ENCODE results near the gene CHTF18. TPM values are rescaled to one million over a fixed set of nuclear protein-coding genes. Genes with fewer than 3 reads are reported as not detected.

CHTF18 gene
- total RNA-seq, 6 experiments from 2014 or later: 2.9 to 7.8 (median 4.6) TPM

- ATAC-seq (no peak), DNase-seq (no peak)
- Histone ChIP-seq H3K4me3 (no peak overlapping the region), H3K4me1 (peaks cover 0 to 3% (median 0%) of the 10 kb centered on the region in 4 donors), H3K9me3 (no peaks in the 10 kb centered on the region), H3K27me3 (no peaks in the 10 kb centered on the region), H3K27ac (no peak overlapping the region), H3K36me3 (no peaks in the 10 kb centered on the region)
- no CpG with 5 or more reads among the region's 6 CpGs for WGBS (ENCODE audit: insufficient coverage, low coverage, low lambda C conversion rate, missing lambda C conversion rate)
- intact Hi-C loops (cut with DNase I): loop anchor here in 1 of 2 donors (5.0 kb wide), 1 partner anchor 75 kb away; the partner anchor contains the start of gene FBXL16
- TF ChIP-seq POLR2A (IDR thresholded peaks at IDR 0.05): no peak
- TF ChIP-seq CTCF (IDR thresholded peaks at IDR 0.05): no peak
These were observed 6.2 kb upstream of the CHTF18 start for GRCh38 chr16:782258-782657.

- WGBS (ENCODE audit: insufficient coverage, low coverage, low lambda C conversion rate, missing lambda C conversion rate): no CpG with 5 or more reads among the region's 36 CpGs
- Histone ChIP-seq H3K9me3 (no peaks in the 10 kb centered on the region), H3K4me1 (peaks cover 0 to 9% (median 0%) of the 10 kb centered on the region in 4 donors), H3K27me3 (no peaks in the 10 kb centered on the region), H3K27ac (no peak overlapping the region), H3K4me3 (no peak overlapping the region), H3K36me3 (no peaks in the 10 kb centered on the region)
- DNase-seq: no peak
- no peak for ATAC-seq
- intact Hi-C loops (cut with DNase I): loop anchor here in 1 of 2 donors (5.0 kb wide), 1 partner anchor 76 kb away; the partner anchor contains the start of gene FBXL16
- TF ChIP-seq POLR2A (IDR thresholded peaks at IDR 0.05) (no peak), CTCF (IDR thresholded peaks at IDR 0.05) (no peak)
These were observed 5.5 kb upstream of the CHTF18 start for GRCh38 chr16:782766-783403.

GRCh38 chr16:783404-784161, 4.8 kb upstream of the CHTF18 start:
- H3K4me1 ChIP-seq: peaks cover 0 to 9% (median 0%) of the 10 kb centered on the region in 4 donors
- no peak overlapping the region for H3K4me3 ChIP-seq
- no peaks in the 10 kb centered on the region for H3K36me3 ChIP-seq
- H3K9me3 ChIP-seq: no peaks in the 10 kb centered on the region
- ATAC-seq (no peak), DNase-seq (no peak)
- no peaks in the 10 kb centered on the region for H3K27me3 ChIP-seq
- intact Hi-C loops (cut with DNase I): loop anchor here in 1 of 2 donors (5.0 kb wide), 1 partner anchor 76 kb away; the partner anchor contains the start of gene FBXL16
- H3K27ac ChIP-seq: no peak overlapping the region
- WGBS (ENCODE audit: insufficient coverage, low coverage, low lambda C conversion rate, missing lambda C conversion rate): 15% methylated on average over 5 of the region's 17 CpGs
- TF ChIP-seq CTCF (IDR thresholded peaks at IDR 0.05) (no peak), POLR2A (IDR thresholded peaks at IDR 0.05) (no peak)

GRCh38 chr16:784431-784830, 4.0 kb upstream of the CHTF18 start:
- ATAC-seq (no peak), DNase-seq (no peak)
- H3K4me3 ChIP-seq: no peak overlapping the region
- H3K36me3 ChIP-seq: no peaks in the 10 kb centered on the region
- intact Hi-C loops (cut with DNase I): loop anchor here in 1 of 2 donors (5.0 kb wide), 1 partner anchor 77 kb away; the partner anchor contains the start of gene FBXL16
- peaks cover 0 to 13% (median 0%) of the 10 kb centered on the region in 4 donors for H3K4me1 ChIP-seq
- TF ChIP-seq POLR2A (IDR thresholded peaks at IDR 0.05): no peak
- no peak for TF ChIP-seq CTCF (IDR thresholded peaks at IDR 0.05)
- WGBS (ENCODE audit: insufficient coverage, low coverage, low lambda C conversion rate, missing lambda C conversion rate): no CpG with 5 or more reads among the region's 19 CpGs
- H3K9me3 ChIP-seq: no peaks in the 10 kb centered on the region
- H3K27me3 ChIP-seq: no peaks in the 10 kb centered on the region
- H3K27ac ChIP-seq: no peak overlapping the region

Data from right lobe of liver (tissue), 6 donors.